HCT116 (cell line): ENCODE measurements around the gene MPP2.

ENCODE experiments used
- ATF3 ChIP-seq: IDR thresholded peaks from 2 replicates; pipeline ENCODE4 v1.6.1; 2012
- CTCF ChIP-seq, 3 experiments: fragments of 200-600 bp in 1 of 3; sonication (generic) in 1 of 3; IDR thresholded peaks in 2 of 3; conservative IDR thresholded peaks in 1 of 3; 2 replicates each; pipeline ENCODE4 v1.5.1; 2012 to 2017; ENCODE audit warnings: low read depth in 2 of 3, low read length in 2 of 3, antibody characterized with exemption in 1 of 3, borderline replicate concordance in 1 of 3, control low read depth in 1 of 3, mild to moderate bottlenecking in 1 of 3, mixed read lengths in 1 of 3, mixed run types in 1 of 3, moderate library complexity in 1 of 3; ENCODE audit not compliant: insufficient read depth in 1 of 3
- EZH2 ChIP-seq: fragments of 200-600 bp; sonication (generic); IDR thresholded peaks from 2 replicates; pipeline ENCODE4 v1.6.1; 2017; ENCODE audit warnings: antibody characterized with exemption, mixed run types
- EZH2phosphoT487 ChIP-seq: fragments of 200-600 bp; IDR thresholded peaks from 2 replicates; pipeline ENCODE4 v1.6.1; 2018; ENCODE audit warnings: antibody characterized with exemption, borderline replicate concordance
- POLR2A ChIP-seq: IDR thresholded peaks from 2 replicates; pipeline ENCODE4 v1.7.0; 2011; ENCODE audit warnings: borderline replicate concordance; ENCODE audit not compliant: insufficient read depth, insufficient read length; ENCODE audit errors: extremely low read depth
- POLR2AphosphoS5 ChIP-seq: IDR thresholded peaks from 2 replicates; pipeline ENCODE4 v1.6.1; 2011; ENCODE audit warnings: mild to moderate bottlenecking, low read depth, low read length, moderate library complexity
- RAD21 ChIP-seq: IDR thresholded peaks from 2 replicates; pipeline ENCODE4 v1.6.1; 2012; ENCODE audit warnings: low read depth, mild to moderate bottlenecking
- REST ChIP-seq: IDR thresholded peaks from 2 replicates; pipeline ENCODE4 v1.6.1; 2012; ENCODE audit warnings: low read depth
- YY1 ChIP-seq: IDR thresholded peaks from 2 replicates; pipeline ENCODE4 v1.6.1; 2011; ENCODE audit warnings: low read length, low read depth, moderate library complexity, mild to moderate bottlenecking; ENCODE audit not compliant: insufficient replicate concordance; ENCODE audit errors: extremely low read depth
- ZBTB33 ChIP-seq: IDR thresholded peaks from 2 replicates; pipeline ENCODE4 v1.6.1; 2011; ENCODE audit warnings: mild to moderate bottlenecking, low read length, moderate library complexity; ENCODE audit not compliant: insufficient replicate concordance; ENCODE audit errors: extremely low read depth
- ZNF274 ChIP-seq: fragments of 200-500 bp; sonication (Bioruptor generic); IDR thresholded peaks from 2 replicates; pipeline ENCODE4 v1.6.1; 2014; ENCODE audit warnings: mild to moderate bottlenecking, low read depth, low read length, inconsistent platforms

GRCh38 chr17:43826206-43826605 is 81.1 kb downstream of the MPP2 start:
- no peak for TF ChIP-seq EZH2
- no peak for TF ChIP-seq CTCF (IDR thresholded peaks at IDR 0.05 in 2 of 3, conservative IDR thresholded peaks at IDR 0.05 in 1 of 3; ENCODE audit: borderline replicate concordance in 1 of 3, insufficient read depth in 1 of 3, low read depth in 2 of 3, low read length in 2 of 3)
- TF ChIP-seq POLR2AphosphoS5 = no peak
- TF ChIP-seq RAD21 = no peak
- no peak for TF ChIP-seq ZBTB33
- no peak for TF ChIP-seq ZNF274
- no peak for TF ChIP-seq REST
- TF ChIP-seq ATF3 = no peak
- TF ChIP-seq POLR2A = no peak
- no peak for TF ChIP-seq YY1
- TF ChIP-seq EZH2phosphoT487 = no peak
